Measurements from ENCODE around the gene HECTD1.

The HECTD1 gene

GRCh38 chr14:31216359-31216758 is 8.8 kb upstream of the HECTD1 start:
- TF ChIP-seq, protein P1, sequence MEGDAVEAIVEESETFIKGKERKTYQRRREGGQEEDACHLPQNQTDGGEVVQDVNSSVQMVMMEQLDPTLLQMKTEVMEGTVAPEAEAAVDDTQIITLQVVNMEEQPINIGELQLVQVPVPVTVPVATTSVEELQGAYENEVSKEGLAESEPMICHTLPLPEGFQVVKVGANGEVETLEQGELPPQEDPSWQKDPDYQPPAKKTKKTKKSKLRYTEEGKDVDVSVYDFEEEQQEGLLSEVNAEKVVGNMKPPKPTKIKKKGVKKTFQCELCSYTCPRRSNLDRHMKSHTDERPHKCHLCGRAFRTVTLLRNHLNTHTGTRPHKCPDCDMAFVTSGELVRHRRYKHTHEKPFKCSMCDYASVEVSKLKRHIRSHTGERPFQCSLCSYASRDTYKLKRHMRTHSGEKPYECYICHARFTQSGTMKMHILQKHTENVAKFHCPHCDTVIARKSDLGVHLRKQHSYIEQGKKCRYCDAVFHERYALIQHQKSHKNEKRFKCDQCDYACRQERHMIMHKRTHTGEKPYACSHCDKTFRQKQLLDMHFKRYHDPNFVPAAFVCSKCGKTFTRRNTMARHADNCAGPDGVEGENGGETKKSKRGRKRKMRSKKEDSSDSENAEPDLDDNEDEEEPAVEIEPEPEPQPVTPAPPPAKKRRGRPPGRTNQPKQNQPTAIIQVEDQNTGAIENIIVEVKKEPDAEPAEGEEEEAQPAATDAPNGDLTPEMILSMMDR (IDR thresholded peaks at IDR 0.05; ENCODE audit: control extremely low read depth, extremely low read depth, low read depth, missing control alignments), result no peak
- CTCF ChIA-PET, result interaction anchor here (1.5 to 3.6 kb wide), 3 partner anchors 8 to 81 kb away, joined by 4 to 18 read pairs (median 4); no protein-coding TSS in a partner anchor
- POLR2A ChIA-PET, result no interaction called here
- DNase-seq (ENCODE audit: extremely low spot score), result no peak

DNA sequence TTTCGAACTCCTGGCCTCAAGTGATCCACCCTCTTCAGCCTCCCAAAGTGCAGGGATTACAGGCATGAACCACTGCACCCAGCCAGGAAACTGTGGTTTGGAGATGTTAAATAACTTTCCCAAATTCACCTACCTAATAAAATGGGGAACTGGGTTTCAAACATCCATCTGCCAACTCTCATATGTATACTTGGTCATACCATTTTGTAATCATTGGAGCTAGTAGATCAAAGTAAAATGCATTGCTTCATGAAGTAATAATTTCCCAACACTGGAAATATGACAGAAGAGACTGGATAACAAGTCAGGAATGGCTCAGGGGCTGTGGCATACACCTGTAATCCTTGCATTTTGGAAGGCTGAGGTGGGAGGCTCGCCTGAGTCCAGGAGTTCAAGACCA is 5.3 kb upstream of the HECTD1 start:
- no peak for DNase-seq (ENCODE audit: extremely low spot score)
- CTCF ChIA-PET, result interaction anchor here (1.1 kb wide), 1 partner anchor 16 kb away, joined by 3 read pairs; no protein-coding TSS in a partner anchor
- TF ChIP-seq, protein P1 (IDR thresholded peaks at IDR 0.05; ENCODE audit: control extremely low read depth, extremely low read depth, low read depth, missing control alignments), result no peak
- POLR2A ChIA-PET, result no interaction called here

GRCh38 chr14:31209605-31210004 is 2.0 kb upstream of the HECTD1 start:
- TF ChIP-seq, protein P1 (IDR thresholded peaks at IDR 0.05; ENCODE audit: control extremely low read depth, extremely low read depth, low read depth, missing control alignments), result no peak
- POLR2A ChIA-PET, result no interaction called here
- CTCF ChIA-PET, result interaction anchor here (1.2 to 4.7 kb wide), 3 partner anchors 12 to 30 kb away, joined by 3 to 35 read pairs (median 14); no protein-coding TSS in a partner anchor
- DNase-seq (ENCODE audit: extremely low spot score), result no peak

- POLR2A ChIA-PET, result interaction anchor here (1.2 kb wide), 1 partner anchor 212 kb away, joined by 6 read pairs; the partner anchor contains the start of gene HEATR5A
- no peak for DNase-seq (ENCODE audit: extremely low spot score)
- CTCF ChIA-PET, result interaction anchor here (0.8 to 4.7 kb wide), 22 partner anchors 8 to 243 kb away, joined by 3 to 35 read pairs (median 4); no protein-coding TSS in a partner anchor
- TF ChIP-seq, protein P1 (IDR thresholded peaks at IDR 0.05; ENCODE audit: control extremely low read depth, extremely low read depth, low read depth, missing control alignments), result no peak
Observed at GRCh38 chr14:31208546-31209424, 1.2 kb upstream of the HECTD1 start.

GRCh38 chr14:31207287-31207754 is 272 bp downstream of the HECTD1 start:
- DNase-seq (ENCODE audit: extremely low spot score), result no peak
- CTCF ChIA-PET, result interaction anchor here (0.7 to 4.7 kb wide), 27 partner anchors 10 to 251 kb away, joined by 3 to 35 read pairs (median 4); partner anchors contain the start of gene DTD2
- POLR2A ChIA-PET, result interaction anchor here (0.6 to 1.4 kb wide), 4 partner anchors 10 to 213 kb away, joined by 3 to 8 read pairs (median 5); partner anchors contain the start of gene HEATR5A
- TF ChIP-seq, protein P1 (IDR thresholded peaks at IDR 0.05; ENCODE audit: control extremely low read depth, extremely low read depth, low read depth, missing control alignments), result no peak

DNA sequence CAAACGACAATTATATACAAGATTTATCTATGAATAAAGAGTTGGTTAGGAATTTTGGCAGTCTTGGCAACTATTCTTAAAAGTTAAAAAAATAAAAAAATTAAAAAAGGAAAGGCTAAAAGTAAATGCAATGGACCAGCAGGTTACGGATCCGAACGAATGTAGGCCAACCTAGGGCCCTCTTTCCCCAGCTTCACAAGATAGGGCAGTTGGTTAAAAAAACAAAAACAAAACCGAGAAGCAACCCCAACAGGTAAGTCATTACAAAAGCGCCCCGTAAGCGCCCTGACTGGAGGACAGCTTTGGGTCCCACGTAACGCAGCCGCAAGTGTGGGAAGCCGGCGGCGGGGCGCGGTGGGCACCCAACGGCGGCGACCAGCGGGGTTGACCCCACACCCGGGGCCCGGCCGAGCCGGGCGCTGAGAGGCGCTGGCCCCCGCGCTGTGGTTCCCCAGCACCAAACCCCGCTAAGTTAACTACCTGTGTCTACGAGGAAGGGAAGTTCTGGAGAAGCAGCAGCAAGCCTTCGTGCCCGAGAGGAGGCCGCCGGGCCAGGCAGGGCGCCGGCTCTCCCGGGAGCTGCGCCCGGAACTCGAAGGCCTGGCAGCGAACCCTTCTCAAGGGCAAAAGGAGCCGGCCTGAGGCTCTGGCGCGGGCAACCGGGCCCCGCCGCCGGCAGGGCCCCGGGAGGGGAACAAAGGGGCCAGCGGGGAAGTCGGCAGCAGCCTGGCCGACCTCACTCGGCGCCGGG is 882 bp downstream of the HECTD1 start:
- DNase-seq (ENCODE audit: extremely low spot score), result peak; percentile 46
- TF ChIP-seq, protein P1 (IDR thresholded peaks at IDR 0.05; ENCODE audit: control extremely low read depth, extremely low read depth, low read depth, missing control alignments), result no peak
- CTCF ChIA-PET, result interaction anchor here (0.9 to 4.7 kb wide), 18 partner anchors 9 to 251 kb away, joined by 3 to 35 read pairs (median 4); partner anchors contain the start of gene DTD2
- POLR2A ChIA-PET, result interaction anchor here (0.7 to 1.4 kb wide), 2 partner anchors 10 to 44 kb away, joined by 3 to 4 read pairs; no protein-coding TSS in a partner anchor
